Measurements from ENCODE around the gene PPP1R9B.

PPP1R9B gene
- 157 to 244 (median 243) reads per million in 3 donors for total RNA-seq

- Histone ChIP-seq H3K36me3 (ENCODE audit: control insufficient read depth, insufficient read depth, low read length) (peaks cover 1% of the 10 kb centered on the region), H3K4me1 (ENCODE audit: control insufficient read depth, insufficient read depth, low read length, poor library complexity, severe bottlenecking) (peaks cover 46% of the 10 kb centered on the region)
Measured at GRCh38 chr17:50150354-50151040, at the start of gene PPP1R9B. PPP1R9B (minus strand) TSS chr17:50150677; CDS start chr17:50150513, 164 bp downstream.

GRCh38 chr17:50199803-50200456 lies 49.5 kb upstream of the PPP1R9B start:
- H3K27me3 ChIP-seq (replicated peaks; ENCODE audit: control insufficient read depth, insufficient read depth, low read length, poor library complexity, severe bottlenecking): peaks cover 26% of the 10 kb centered on the region
- H3K9me3 ChIP-seq (ENCODE audit: control insufficient read depth, low read length): no peaks in the 10 kb centered on the region
- H3K4me1 ChIP-seq (ENCODE audit: control insufficient read depth, insufficient read depth, low read length, poor library complexity, severe bottlenecking): peaks cover 21% of the 10 kb centered on the region
- no peaks in the 10 kb centered on the region for H3K36me3 ChIP-seq (ENCODE audit: control insufficient read depth, insufficient read depth, low read length)
- peak; percentile 70 to 79 (median 73) for DNase-seq
- peak overlapping the region; percentile 45 for H3K27ac ChIP-seq (ENCODE audit: insufficient read depth, low read length, poor library complexity, severe bottlenecking)
- peak overlapping the region; percentile 53 for H3K4me3 ChIP-seq (ENCODE audit: insufficient read depth, low read depth, low read length, poor library complexity, severe bottlenecking)

More at GRCh38 chr17:50150354-50151040, at the start of gene PPP1R9B:
- H3K27me3 ChIP-seq (replicated peaks; ENCODE audit: control insufficient read depth, insufficient read depth, low read length, poor library complexity, severe bottlenecking): no peaks in the 10 kb centered on the region
- DNase-seq: no peak
- peak within 1 kb of the TSS; percentile 86 for H3K4me3 ChIP-seq (ENCODE audit: insufficient read depth, low read depth, low read length, poor library complexity, severe bottlenecking)
- no peaks in the 10 kb centered on the region for H3K9me3 ChIP-seq (ENCODE audit: control insufficient read depth, low read length)
- peak within 1 kb of the TSS; percentile 86 for H3K27ac ChIP-seq (ENCODE audit: insufficient read depth, low read length, poor library complexity, severe bottlenecking)

- no peak overlapping the region for H3K27ac ChIP-seq (ENCODE audit: insufficient read depth, low read length, poor library complexity, severe bottlenecking)
- H3K4me1 ChIP-seq (ENCODE audit: control insufficient read depth, insufficient read depth, low read length, poor library complexity, severe bottlenecking): peaks cover 21% of the 10 kb centered on the region
- H3K4me3 ChIP-seq (ENCODE audit: insufficient read depth, low read depth, low read length, poor library complexity, severe bottlenecking): no peak overlapping the region
- peaks cover 21% of the 10 kb centered on the region for H3K27me3 ChIP-seq (replicated peaks; ENCODE audit: control insufficient read depth, insufficient read depth, low read length, poor library complexity, severe bottlenecking)
- DNase-seq: no peak
- H3K9me3 ChIP-seq (ENCODE audit: control insufficient read depth, low read length): no peaks in the 10 kb centered on the region
- no peaks in the 10 kb centered on the region for H3K36me3 ChIP-seq (ENCODE audit: control insufficient read depth, insufficient read depth, low read length)
Measured at GRCh38 chr17:50199211-50199802, 48.8 kb upstream of the PPP1R9B start.

DNA sequence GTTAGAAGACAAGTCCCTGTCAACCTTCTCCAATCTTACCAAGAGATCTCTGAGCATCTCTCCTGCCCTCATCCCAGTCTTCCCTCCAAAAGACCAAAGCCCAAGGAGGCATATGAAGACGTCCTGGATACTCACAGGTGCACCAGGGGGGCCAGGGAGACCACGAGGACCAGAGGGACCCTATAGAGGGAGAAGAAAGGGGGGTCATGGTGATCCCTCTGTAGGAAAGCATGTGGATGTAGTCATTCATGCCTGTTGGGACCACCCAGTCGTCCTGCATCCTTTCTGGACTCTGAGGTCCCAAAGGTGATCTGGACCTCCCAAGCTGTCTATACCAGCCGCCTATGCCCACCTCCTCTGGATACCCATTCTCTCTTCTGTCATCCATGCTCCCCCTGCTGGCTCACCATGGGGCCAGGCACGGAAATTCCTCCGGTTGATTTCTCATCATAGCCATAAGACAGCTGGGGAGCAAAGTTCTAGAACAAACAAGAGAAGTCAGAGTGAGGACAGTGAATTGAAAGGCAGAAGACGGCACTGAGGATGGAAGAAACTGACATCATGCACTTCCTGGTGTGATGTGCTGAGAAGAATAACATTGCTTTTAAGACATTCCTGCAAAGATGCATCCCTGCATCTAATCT lies 47.7 kb upstream of the PPP1R9B start:
- no peak overlapping the region for H3K27ac ChIP-seq (ENCODE audit: insufficient read depth, low read length, poor library complexity, severe bottlenecking)
- no peak overlapping the region for H3K4me3 ChIP-seq (ENCODE audit: insufficient read depth, low read depth, low read length, poor library complexity, severe bottlenecking)
- peaks cover 21% of the 10 kb centered on the region for H3K4me1 ChIP-seq (ENCODE audit: control insufficient read depth, insufficient read depth, low read length, poor library complexity, severe bottlenecking)
- DNase-seq: peak in 2 of 3 donors; percentile 22 to 33
- no peaks in the 10 kb centered on the region for H3K36me3 ChIP-seq (ENCODE audit: control insufficient read depth, insufficient read depth, low read length)
- no peaks in the 10 kb centered on the region for H3K9me3 ChIP-seq (ENCODE audit: control insufficient read depth, low read length)
- peaks cover 21% of the 10 kb centered on the region for H3K27me3 ChIP-seq (replicated peaks; ENCODE audit: control insufficient read depth, insufficient read depth, low read length, poor library complexity, severe bottlenecking)

GRCh38 chr17:50196826-50197225 lies 46.3 kb upstream of the PPP1R9B start:
- Histone ChIP-seq H3K9me3 (ENCODE audit: control insufficient read depth, low read length) (no peaks in the 10 kb centered on the region), H3K36me3 (ENCODE audit: control insufficient read depth, insufficient read depth, low read length) (no peaks in the 10 kb centered on the region), H3K27me3 (replicated peaks; ENCODE audit: control insufficient read depth, insufficient read depth, low read length, poor library complexity, severe bottlenecking) (peaks cover 11% of the 10 kb centered on the region), H3K4me1 (ENCODE audit: control insufficient read depth, insufficient read depth, low read length, poor library complexity, severe bottlenecking) (peaks cover 21% of the 10 kb centered on the region), H3K4me3 (ENCODE audit: insufficient read depth, low read depth, low read length, poor library complexity, severe bottlenecking) (no peak overlapping the region), H3K27ac (ENCODE audit: insufficient read depth, low read length, poor library complexity, severe bottlenecking) (no peak overlapping the region)
- DNase-seq: no peak

DNA sequence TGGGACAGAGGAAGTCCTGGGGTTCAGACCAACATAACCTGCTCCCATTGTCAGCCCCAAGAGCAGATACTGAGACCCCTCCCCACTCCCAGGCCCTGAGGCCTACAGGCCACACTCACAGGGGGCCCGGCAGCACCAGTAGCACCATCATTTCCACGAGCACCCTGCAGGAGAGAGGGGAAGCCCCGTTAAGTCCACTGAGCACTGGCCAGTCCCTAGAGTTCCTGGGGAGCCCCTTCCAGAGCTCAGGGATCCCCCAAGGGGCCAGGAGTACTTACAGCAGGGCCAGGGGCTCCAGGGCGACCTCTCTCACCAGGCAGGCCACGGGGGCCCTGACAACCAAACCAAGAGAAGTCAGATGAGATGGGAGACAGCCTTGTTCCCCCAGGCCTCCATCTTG lies 45.6 kb upstream of the PPP1R9B start:
- DNase-seq: no peak
- H3K9me3 ChIP-seq (ENCODE audit: control insufficient read depth, low read length): no peaks in the 10 kb centered on the region
- H3K27ac ChIP-seq (ENCODE audit: insufficient read depth, low read length, poor library complexity, severe bottlenecking): no peak overlapping the region
- no peak overlapping the region for H3K4me3 ChIP-seq (ENCODE audit: insufficient read depth, low read depth, low read length, poor library complexity, severe bottlenecking)
- H3K27me3 ChIP-seq (replicated peaks; ENCODE audit: control insufficient read depth, insufficient read depth, low read length, poor library complexity, severe bottlenecking): peaks cover 3% of the 10 kb centered on the region
- H3K36me3 ChIP-seq (ENCODE audit: control insufficient read depth, insufficient read depth, low read length): no peaks in the 10 kb centered on the region
- H3K4me1 ChIP-seq (ENCODE audit: control insufficient read depth, insufficient read depth, low read length, poor library complexity, severe bottlenecking): peaks cover 17% of the 10 kb centered on the region

GRCh38 chr17:50194934-50195865 lies 44.7 kb upstream of the PPP1R9B start:
- H3K36me3 ChIP-seq (ENCODE audit: control insufficient read depth, insufficient read depth, low read length): no peaks in the 10 kb centered on the region
- H3K27me3 ChIP-seq (replicated peaks; ENCODE audit: control insufficient read depth, insufficient read depth, low read length, poor library complexity, severe bottlenecking): no peaks in the 10 kb centered on the region
- no peaks in the 10 kb centered on the region for H3K9me3 ChIP-seq (ENCODE audit: control insufficient read depth, low read length)
- peaks cover 11% of the 10 kb centered on the region for H3K4me1 ChIP-seq (ENCODE audit: control insufficient read depth, insufficient read depth, low read length, poor library complexity, severe bottlenecking)
- no peak for DNase-seq
- no peak overlapping the region for H3K4me3 ChIP-seq (ENCODE audit: insufficient read depth, low read depth, low read length, poor library complexity, severe bottlenecking)
- no peak overlapping the region for H3K27ac ChIP-seq (ENCODE audit: insufficient read depth, low read length, poor library complexity, severe bottlenecking)

DNA sequence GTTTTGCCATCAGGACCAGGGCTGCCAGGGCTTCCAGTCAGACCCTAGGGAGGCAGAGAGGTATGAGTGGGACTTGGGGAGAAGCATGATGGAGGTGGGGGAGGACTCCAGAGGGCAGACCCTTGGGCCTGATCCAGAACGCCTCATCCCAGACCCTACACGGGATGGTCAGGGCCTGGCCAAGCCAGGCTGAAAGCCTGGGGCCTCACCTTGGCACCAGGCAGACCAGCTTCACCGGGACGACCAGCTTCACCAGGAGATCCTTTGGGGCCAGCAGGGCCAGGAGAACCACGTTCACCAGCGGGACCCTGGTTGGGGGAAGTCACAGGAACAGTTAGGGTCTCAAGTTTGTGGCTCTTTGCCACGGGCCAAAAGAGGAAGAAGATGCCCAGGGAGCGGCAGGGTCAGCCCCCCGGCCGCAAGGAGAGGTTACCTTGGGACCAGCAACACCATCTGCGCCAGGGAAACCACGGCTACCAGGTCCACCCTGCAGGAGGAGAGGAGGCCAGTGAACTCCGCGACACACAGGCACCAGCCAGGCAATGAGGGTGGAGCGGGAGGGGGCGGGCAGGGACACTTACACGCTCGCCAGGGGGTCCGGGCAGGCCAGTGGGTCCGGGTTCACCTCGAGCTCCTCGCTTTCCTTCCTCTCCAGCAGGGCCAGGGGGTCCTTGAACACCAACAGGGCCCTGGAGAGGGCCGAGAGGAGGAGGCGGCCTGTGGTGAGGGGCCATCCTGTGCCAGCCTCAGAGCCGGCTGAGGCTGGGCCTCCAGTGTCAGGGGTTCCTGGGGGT lies 43.9 kb upstream of the PPP1R9B start:
- no peaks in the 10 kb centered on the region for H3K36me3 ChIP-seq (ENCODE audit: control insufficient read depth, insufficient read depth, low read length)
- no peak overlapping the region for H3K27ac ChIP-seq (ENCODE audit: insufficient read depth, low read length, poor library complexity, severe bottlenecking)
- H3K4me3 ChIP-seq (ENCODE audit: insufficient read depth, low read depth, low read length, poor library complexity, severe bottlenecking): no peak overlapping the region
- H3K27me3 ChIP-seq (replicated peaks; ENCODE audit: control insufficient read depth, insufficient read depth, low read length, poor library complexity, severe bottlenecking): no peaks in the 10 kb centered on the region
- peaks cover 4% of the 10 kb centered on the region for H3K4me1 ChIP-seq (ENCODE audit: control insufficient read depth, insufficient read depth, low read length, poor library complexity, severe bottlenecking)
- no peak for DNase-seq
- H3K9me3 ChIP-seq (ENCODE audit: control insufficient read depth, low read length): no peaks in the 10 kb centered on the region
